Colonic mucosa (tissue), 4 donors: ENCODE measurements around the gene NOD2. TPM values are rescaled to one million over a fixed set of nuclear protein-coding genes. Genes with fewer than 3 reads are reported as not detected.
A peak's percentile ranks its signal among the peaks of the same experiment; 100 is the strongest.

Experiments used
- DNase-seq: peaks from one replicate; pipeline ENCODE4 v3.0.0-alpha.2; 2020
- H3K27ac ChIP-seq: fragments of 200-600 bp; one replicate; pipeline ENCODE4 v1.8.0; 2021
- H3K27me3 ChIP-seq: fragments of 200-600 bp; one replicate; pipeline ENCODE4 v1.8.0; 2021
- H3K36me3 ChIP-seq: fragments of 200-600 bp; one replicate; pipeline ENCODE4 v1.8.0; 2021
- H3K4me1 ChIP-seq: fragments of 200-600 bp; one replicate; pipeline ENCODE4 v1.8.0; 2021; ENCODE audit warnings: mild to moderate bottlenecking
- H3K4me3 ChIP-seq: fragments of 200-600 bp; one replicate; pipeline ENCODE4 v1.8.0; 2021
- H3K9ac ChIP-seq, 2 donors: one replicate each; pipeline ENCODE4 v1.7.0; 2013; ENCODE audit warnings: control low read depth in 2 of 2, low read depth in 2 of 2, low read length in 2 of 2
- H3K9me3 ChIP-seq: fragments of 200-600 bp; one replicate; pipeline ENCODE4 v1.8.0; 2021
- CTCF ChIP-seq: fragments of 200-600 bp; IDR thresholded peaks from one replicate; pipeline ENCODE4 v1.8.0; 2022; ENCODE audit warnings: antibody characterized with exemption, mild to moderate bottlenecking
- intact Hi-C: fragments of 100-400 bp; cut with DNase I; formaldehyde crosslinking; loops from one replicate; pipeline ENCODE4 v1.14.1; 2022
- total RNA-seq, 2 donors: library from RNA; stranded (reverse); fragmentation: NEBNext Ultra II Directional in 1 of 2; extraction: Animal tissue kit (Norgen Biotek cat#: 25700) in 1 of 2; gene quantifications; one replicate each; pipeline ENCODE4 v1.2.1, GENCODE V29; 2021
- donor health status: healthy.
- donor health status: DM: no; HTN: no; CAD: no.
- donor health status: DM: no; HTN: no; CAD: no.

The NOD2 gene
- 1 to 10 TPM in 1 of 2 donors, under 1 TPM in 1; 0.79 to 1.2 TPM for total RNA-seq

GRCh38 chr16:50692999-50693781, at the start of gene NOD2:
Gene NOD2 (plus strand): TSS chr16:50693606. CDS start chr16:50699496, 5,890 bp downstream.
- Histone ChIP-seq H3K9ac (peak within 1 kb of the TSS; percentile 8 to 48), H3K9me3 (no peaks in the 10 kb centered on the region), H3K4me1 (peaks cover 12% of the 10 kb centered on the region), H3K27ac (no peak within 1 kb of the TSS), H3K4me3 (peak within 1 kb of the TSS; percentile 43), H3K36me3 (no peaks in the 10 kb centered on the region), H3K27me3 (no peaks in the 10 kb centered on the region)
- intact Hi-C loops: no loop called here
- DNase-seq: no peak
- TF ChIP-seq CTCF: no peak

- Histone ChIP-seq H3K4me1 (no peaks in the 10 kb centered on the region), H3K4me3 (no peak overlapping the region), H3K36me3 (no peaks in the 10 kb centered on the region), H3K27ac (no peak overlapping the region), H3K9me3 (no peaks in the 10 kb centered on the region), H3K9ac (no peak overlapping the region), H3K27me3 (no peaks in the 10 kb centered on the region)
- no peak for DNase-seq
- no peak for TF ChIP-seq CTCF
- intact Hi-C loops: no loop called here
These were observed 49.2 kb upstream of the NOD2 start for GRCh38 chr16:50644245-50644644.

GRCh38 chr16:50644729-50645128, 48.7 kb upstream of the NOD2 start:
- intact Hi-C loops: no loop called here
- no peaks in the 10 kb centered on the region for H3K9me3 ChIP-seq
- DNase-seq: no peak

GRCh38 chr16:50645563-50646220, 47.7 kb upstream of the NOD2 start:
- no peak for TF ChIP-seq CTCF
- no peaks in the 10 kb centered on the region for H3K27me3 ChIP-seq
- intact Hi-C loops: no loop called here
- no peak overlapping the region for H3K27ac ChIP-seq
- H3K36me3 ChIP-seq: no peaks in the 10 kb centered on the region
- no peak for DNase-seq
- H3K4me3 ChIP-seq: no peak overlapping the region
- no peaks in the 10 kb centered on the region for H3K4me1 ChIP-seq
- no peaks in the 10 kb centered on the region for H3K9me3 ChIP-seq
- no peak overlapping the region for H3K9ac ChIP-seq

More at GRCh38 chr16:50644729-50645128, 48.7 kb upstream of the NOD2 start:
- peak; percentile 11 for TF ChIP-seq CTCF
- no peaks in the 10 kb centered on the region for H3K27me3 ChIP-seq
- H3K9ac ChIP-seq: no peak overlapping the region
- no peak overlapping the region for H3K27ac ChIP-seq
- H3K4me1 ChIP-seq: no peaks in the 10 kb centered on the region
- H3K4me3 ChIP-seq: no peak overlapping the region
- H3K36me3 ChIP-seq: no peaks in the 10 kb centered on the region

- Histone ChIP-seq H3K27ac (no peak overlapping the region), H3K4me1 (no peaks in the 10 kb centered on the region), H3K4me3 (no peak overlapping the region), H3K36me3 (no peaks in the 10 kb centered on the region), H3K9me3 (no peaks in the 10 kb centered on the region), H3K27me3 (no peaks in the 10 kb centered on the region), H3K9ac (no peak overlapping the region)
- intact Hi-C loops: no loop called here
- no peak for DNase-seq
- no peak for TF ChIP-seq CTCF
These were observed 47.1 kb upstream of the NOD2 start for GRCh38 chr16:50646345-50646744.
